SK-N-SH (cell line): ENCODE data around the gene SEC14L2. TPM values are rescaled to one million over a fixed set of nuclear protein-coding genes. Genes with fewer than 3 reads are reported as not detected.

Experiments used
- CTCF ChIA-PET: fragments of 300-600, 350-600 bp; formaldehyde crosslinking; extraction: SDS; loops from one replicate; lab custom pipeline; 2021; lab: Yijun Ruan, JAX
- POLR2A ChIA-PET: fragments of 350-600 bp; sonication (Branson Sonifier 250); formaldehyde crosslinking; extraction: SDS; loops from one replicate; lab custom pipeline; 2020; ENCODE audit warnings: antibody characterized with exemption, inconsistent platforms; lab: Yijun Ruan, JAX
- DNase-seq: peaks from one replicate; pipeline ENCODE4 v3.0.0; 2012
- H2AFZ ChIP-seq: fragments of 200-600 bp; sonication (generic); 2 replicates; pipeline ENCODE4 v1.8.1; 2016; ENCODE audit warnings: antibody characterized with exemption, mild to moderate bottlenecking, low read depth
- H3F3A ChIP-seq: fragments of 200-600 bp; sonication (generic); replicated peaks from 2 replicates; pipeline ENCODE3; 2016; ENCODE audit warnings: antibody characterized with exemption, mild to moderate bottlenecking; ENCODE audit not compliant: insufficient read depth
- H3K27ac ChIP-seq, 2 experiments: fragments of 200-500 bp in 1 of 2; fragments of 200-600 bp in 1 of 2; sonication (Bioruptor generic) in 1 of 2; sonication (generic), shearing (Covaris generic) in 1 of 2; 2 replicates each; pipeline versions ENCODE4 v1.5.1 to v1.6.1; 2014 to 2016; ENCODE audit warnings: low read depth in 2 of 2, inconsistent platforms in 1 of 2, low read length in 1 of 2, mild to moderate bottlenecking in 1 of 2, mixed read lengths in 1 of 2
- H3K27me3 ChIP-seq: fragments of 200-600 bp; sonication (generic), shearing (Covaris generic); 2 replicates; pipeline ENCODE4 v1.6.1; 2016; ENCODE audit warnings: mixed run types; ENCODE audit not compliant: insufficient read depth
- H3K36me3 ChIP-seq, 2 experiments: fragments of 200-500 bp in 1 of 2; fragments of 200-600 bp in 1 of 2; sonication (Bioruptor generic) in 1 of 2; sonication (generic) in 1 of 2; replicated peaks in 1 of 2; 2 replicates each; pipeline versions ENCODE3 to v1.5.1; 2014 to 2016; ENCODE audit warnings: low read length in 1 of 2, mild to moderate bottlenecking in 1 of 2; ENCODE audit not compliant: insufficient read depth in 2 of 2, control insufficient read depth in 1 of 2
- H3K4me1 ChIP-seq, 2 experiments: fragments of 200-500 bp in 1 of 2; fragments of 200-600 bp in 1 of 2; sonication (Bioruptor generic) in 1 of 2; sonication (generic), shearing (Covaris generic) in 1 of 2; 2 replicates each; pipeline versions ENCODE4 v1.5.1 to v1.6.1; 2014 to 2016; ENCODE audit warnings: low read depth in 1 of 2, low read length in 1 of 2, mixed run types in 1 of 2; ENCODE audit not compliant: insufficient read depth in 2 of 2, control insufficient read depth in 1 of 2
- H3K4me2 ChIP-seq: fragments of 200-600 bp; sonication (generic), shearing (Covaris generic); 2 replicates; pipeline ENCODE4 v1.6.1; 2017; ENCODE audit warnings: mixed run types
- H3K4me3 ChIP-seq, 2 experiments: fragments of 200-500 bp in 1 of 2; fragments of 200-600 bp in 1 of 2; sonication (Bioruptor generic) in 1 of 2; sonication (generic), shearing (Covaris generic) in 1 of 2; 2 replicates each; pipeline versions ENCODE4 v1.5.1 to v1.8.1; 2014 to 2016; ENCODE audit warnings: low read depth in 2 of 2, inconsistent platforms in 1 of 2, low read length in 1 of 2, mild to moderate bottlenecking in 1 of 2, mixed read lengths in 1 of 2, moderate library complexity in 1 of 2
- H3K79me2 ChIP-seq: fragments of 200-600 bp; sonication (generic); 2 replicates; pipeline ENCODE4 v1.8.1; 2017; ENCODE audit warnings: mild to moderate bottlenecking; ENCODE audit not compliant: insufficient read depth
- H3K9ac ChIP-seq: fragments of 200-600 bp; sonication (generic); 2 replicates; pipeline ENCODE4 v1.6.1; 2017; ENCODE audit warnings: mixed run types
- H3K9me2 ChIP-seq: fragments of 200-600 bp; sonication (generic); 2 replicates; pipeline ENCODE4 v1.6.1; 2017; ENCODE audit warnings: mixed run types
- H3K9me3 ChIP-seq: fragments of 200-600 bp; sonication (generic); 2 replicates; pipeline ENCODE4 v1.6.1; 2017; ENCODE audit warnings: mixed run types, mild to moderate bottlenecking, moderate library complexity
- H4K20me1 ChIP-seq: fragments of 200-600 bp; sonication (generic); 2 replicates; pipeline ENCODE4 v1.6.1; 2017; ENCODE audit warnings: mild to moderate bottlenecking, mixed run types; ENCODE audit not compliant: insufficient read depth
- CHD2 ChIP-seq: fragments of 150-350 bp; IDR thresholded peaks from 2 replicates; pipeline ENCODE4 v1.6.1; 2018; ENCODE audit warnings: low read length; ENCODE audit not compliant: partially characterized antibody
- FOXJ3 ChIP-seq: sonication (generic); formaldehyde crosslinking; IDR thresholded peaks from 2 replicates; pipeline ENCODE4 v1.5.1; 2020; ENCODE audit warnings: mild to moderate bottlenecking, missing genetic modification reagents
- GATA2 ChIP-seq: sonication (generic); formaldehyde crosslinking; IDR thresholded peaks from 2 replicates; pipeline ENCODE4 v1.5.0; 2020; ENCODE audit warnings: mild to moderate bottlenecking, missing genetic modification reagents
- NFIC ChIP-seq: IDR thresholded peaks from 2 replicates; pipeline ENCODE4 v1.4.0; 2012; ENCODE audit warnings: borderline replicate concordance
- PBX3 ChIP-seq: IDR thresholded peaks from 2 replicates; pipeline ENCODE4; 2012
- POLR2AphosphoS5 ChIP-seq: IDR thresholded peaks from 2 replicates; pipeline ENCODE4 v1.6.1; 2012; ENCODE audit warnings: low read depth, low read length
- RXRA ChIP-seq: IDR thresholded peaks from 2 replicates; pipeline ENCODE4 v1.4.0; 2012; ENCODE audit warnings: low read depth, mild to moderate bottlenecking, borderline replicate concordance
- TAF1 ChIP-seq: IDR thresholded peaks from 2 replicates; pipeline ENCODE4 v1.6.1; 2012; ENCODE audit warnings: low read depth, mild to moderate bottlenecking, low read length, moderate library complexity, borderline replicate concordance
- WGBS: methylation state at CpG from one replicate; pipeline ENCODE4 v1.1.6; 2017; ENCODE audit warnings: low lambda C conversion rate; 5-methylcytosine and 5-hydroxymethylcytosine counted together
- polyA plus RNA-seq, 3 experiments: library from polyadenylated mRNA; depleted of rRNA; stranded (reverse); fragments of >200 nt; gene quantifications; 2 replicates each; pipeline ENCODE4 v1.2.3, GENCODE V29; 2012
- TF ChIP-seq, protein P1 (sequence below): IDR thresholded peaks from 2 replicates; pipeline ENCODE4 v1.6.1; 2012; ENCODE audit warnings: mild to moderate bottlenecking, low read depth, low read length, moderate library complexity
- TF ChIP-seq, protein P2 (sequence below): IDR thresholded peaks from 2 replicates; pipeline ENCODE4 v1.4.0; 2012; ENCODE audit warnings: low read depth

Gene SEC14L2
- 14.0 and 16.1 TPM in 2 replicates for polyA plus RNA-seq (2012; rRNA removed)
- polyA plus RNA-seq (2012; cell fraction: cytosol; rRNA removed): 8.0 and 8.2 TPM in 2 replicates
- 28.8 and 40.7 TPM in 2 replicates for polyA plus RNA-seq (2012; cell fraction: nucleus; rRNA removed)

GRCh38 chr22:30396871-30397655 is at the start of gene SEC14L2:
TSS of gene SEC14L2 (plus strand) at chr22:30397018. CDS start at chr22:30397117, 99 bp downstream.
- Histone ChIP-seq H4K20me1 (0 out of 2 replicates have a peak, but pooled peaks cover 6% of the 10 kb centered on the region), H3K79me2 (peaks cover 36% of the 10 kb centered on the region), H3K4me1 (peaks cover 0 to 14% of the 10 kb centered on the region in 2 experiments; a peak in 2 of 4 replicates), H3F3A (no peaks in the 10 kb centered on the region), H3K9me3 (no peaks in the 10 kb centered on the region), H3K4me3 (peak within 1 kb of the TSS; percentile 63 to 75), H3K27ac (no peak within 1 kb of the TSS; a peak in 1 of 4 replicates), H3K36me3 (no peaks in the 10 kb centered on the region), H3K9me2 (no peaks in the 10 kb centered on the region), H3K9ac (peak within 1 kb of the TSS; percentile 76), H2AFZ (peak within 1 kb of the TSS; percentile 66), H3K27me3 (no peaks in the 10 kb centered on the region), H3K4me2 (peak within 1 kb of the TSS; percentile 96)
- ChIA-PET CTCF (interaction anchor here (0.8 to 15.4 kb wide), 12 partner anchors 11 to 362 kb away, joined by 3 to 228 read pairs (median 4); partner anchors contain the start of genes CASTOR1 and RNF215), POLR2A (interaction anchor here (0.5 to 3.0 kb wide), 5 partner anchors 8 to 102 kb away, joined by 3 to 19 read pairs (median 3); no protein-coding TSS in a partner anchor)
- no CpG with 5 or more reads among the region's 56 CpGs for WGBS
- TF ChIP-seq FOXJ3 (no peak), GATA2 (CRISPR knock-in tag) (no peak), POLR2AphosphoS5 (peak; percentile 69), TAF1 (0 out of 2 replicates have a peak, but pooled peaks have one; percentile 47), NFIC (peak; percentile 60; the same call in 1 of the 2 replicates), CHD2 (no peak), RXRA (no peak), PBX3 (peak; percentile 38; the same call in 1 of the 2 replicates)
- TF ChIP-seq, protein P1, sequence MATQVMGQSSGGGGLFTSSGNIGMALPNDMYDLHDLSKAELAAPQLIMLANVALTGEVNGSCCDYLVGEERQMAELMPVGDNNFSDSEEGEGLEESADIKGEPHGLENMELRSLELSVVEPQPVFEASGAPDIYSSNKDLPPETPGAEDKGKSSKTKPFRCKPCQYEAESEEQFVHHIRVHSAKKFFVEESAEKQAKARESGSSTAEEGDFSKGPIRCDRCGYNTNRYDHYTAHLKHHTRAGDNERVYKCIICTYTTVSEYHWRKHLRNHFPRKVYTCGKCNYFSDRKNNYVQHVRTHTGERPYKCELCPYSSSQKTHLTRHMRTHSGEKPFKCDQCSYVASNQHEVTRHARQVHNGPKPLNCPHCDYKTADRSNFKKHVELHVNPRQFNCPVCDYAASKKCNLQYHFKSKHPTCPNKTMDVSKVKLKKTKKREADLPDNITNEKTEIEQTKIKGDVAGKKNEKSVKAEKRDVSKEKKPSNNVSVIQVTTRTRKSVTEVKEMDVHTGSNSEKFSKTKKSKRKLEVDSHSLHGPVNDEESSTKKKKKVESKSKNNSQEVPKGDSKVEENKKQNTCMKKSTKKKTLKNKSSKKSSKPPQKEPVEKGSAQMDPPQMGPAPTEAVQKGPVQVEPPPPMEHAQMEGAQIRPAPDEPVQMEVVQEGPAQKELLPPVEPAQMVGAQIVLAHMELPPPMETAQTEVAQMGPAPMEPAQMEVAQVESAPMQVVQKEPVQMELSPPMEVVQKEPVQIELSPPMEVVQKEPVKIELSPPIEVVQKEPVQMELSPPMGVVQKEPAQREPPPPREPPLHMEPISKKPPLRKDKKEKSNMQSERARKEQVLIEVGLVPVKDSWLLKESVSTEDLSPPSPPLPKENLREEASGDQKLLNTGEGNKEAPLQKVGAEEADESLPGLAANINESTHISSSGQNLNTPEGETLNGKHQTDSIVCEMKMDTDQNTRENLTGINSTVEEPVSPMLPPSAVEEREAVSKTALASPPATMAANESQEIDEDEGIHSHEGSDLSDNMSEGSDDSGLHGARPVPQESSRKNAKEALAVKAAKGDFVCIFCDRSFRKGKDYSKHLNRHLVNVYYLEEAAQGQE: peak; percentile 63; the same call in 1 of the 2 replicates
- TF ChIP-seq, protein P2, sequence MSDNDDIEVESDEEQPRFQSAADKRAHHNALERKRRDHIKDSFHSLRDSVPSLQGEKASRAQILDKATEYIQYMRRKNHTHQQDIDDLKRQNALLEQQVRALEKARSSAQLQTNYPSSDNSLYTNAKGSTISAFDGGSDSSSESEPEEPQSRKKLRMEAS: peak; percentile 54; the same call in 1 of the 2 replicates
- peak; percentile 90 for DNase-seq
